GM12878 (cell line): ENCODE results near the gene TXNIP.

ENCODE experiments used
- DPF2 ChIP-seq: fragments of 450-650 bp; IDR thresholded peaks from 2 replicates; pipeline ENCODE4 v1.6.1; 2017; ENCODE audit warnings: mild to moderate bottlenecking
- NFIC ChIP-seq: IDR thresholded peaks from 2 replicates; pipeline ENCODE4 v1.6.1; 2012; ENCODE audit warnings: low read depth, mild to moderate bottlenecking, inconsistent platforms, low read length, moderate library complexity
- SMC3 ChIP-seq: IDR thresholded peaks from 2 replicates; pipeline ENCODE4 v1.6.1; 2011; ENCODE audit warnings: low read length, improper control_type of control experiment, borderline replicate concordance
- TF ChIP-seq, protein P1 (sequence below), 3 experiments: IDR thresholded peaks in 2 of 3; conservative IDR thresholded peaks in 1 of 3; 2 replicates each; pipeline ENCODE4 v1.5.1; 2011; ENCODE audit warnings: low read depth in 3 of 3, low read length in 3 of 3, mild to moderate bottlenecking in 3 of 3, control low read depth in 2 of 3, moderate library complexity in 2 of 3, inconsistent platforms in 1 of 3, mixed read lengths in 1 of 3; ENCODE audit not compliant: control insufficient read depth in 2 of 3, insufficient read depth in 1 of 3; ENCODE audit errors: extremely low read depth in 1 of 3

DNA sequence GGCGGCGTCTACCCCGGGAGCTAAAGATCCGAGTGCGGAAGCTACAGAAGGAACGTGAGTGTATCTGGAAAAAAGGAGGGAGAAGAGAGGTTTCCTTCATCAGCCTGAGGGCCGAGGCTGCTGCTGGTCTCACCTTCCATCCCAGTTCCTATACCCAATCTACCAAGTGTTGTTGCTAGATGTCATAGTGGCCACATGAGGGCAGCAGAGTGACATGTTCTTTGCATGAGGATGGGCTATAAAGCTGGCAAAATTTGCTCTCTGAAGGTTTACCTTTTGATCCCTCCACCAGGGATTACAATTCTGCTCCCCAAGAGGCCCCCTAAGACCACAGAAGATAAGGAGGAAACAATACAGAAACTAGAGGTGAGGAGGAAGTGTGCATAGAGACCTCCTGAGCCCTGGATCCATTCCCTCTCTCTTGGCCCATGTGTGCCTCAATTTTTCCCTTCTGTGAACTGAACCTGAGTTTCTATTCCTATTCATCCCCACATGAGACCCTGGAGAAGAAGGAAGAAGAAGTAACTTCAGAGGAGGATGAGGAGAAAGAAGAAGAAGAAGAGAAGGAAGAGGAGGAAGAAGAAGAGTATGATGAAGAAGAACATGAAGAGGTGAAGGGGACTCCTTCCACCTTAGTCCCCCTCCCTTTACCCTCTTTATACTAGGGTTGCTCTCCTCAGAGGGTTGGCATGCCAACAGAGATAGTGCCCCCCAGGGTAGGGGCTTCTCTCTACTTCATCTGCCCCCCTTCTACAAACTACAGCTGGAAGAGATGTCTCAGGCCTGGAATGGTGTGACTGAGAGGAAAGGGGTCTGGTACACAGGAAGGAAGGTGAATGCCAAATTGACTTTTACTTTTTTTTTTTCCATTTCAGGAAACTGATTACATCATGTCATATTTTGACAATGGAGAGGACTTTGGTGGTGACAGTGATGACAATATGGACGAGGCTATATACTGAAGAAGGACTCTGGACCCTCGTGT lies 18.6 kb downstream of the TXNIP start:
- TF ChIP-seq SMC3 = peak; percentile 91
- no peak for TF ChIP-seq DPF2
- no peak for TF ChIP-seq NFIC
- TF ChIP-seq, protein P1, sequence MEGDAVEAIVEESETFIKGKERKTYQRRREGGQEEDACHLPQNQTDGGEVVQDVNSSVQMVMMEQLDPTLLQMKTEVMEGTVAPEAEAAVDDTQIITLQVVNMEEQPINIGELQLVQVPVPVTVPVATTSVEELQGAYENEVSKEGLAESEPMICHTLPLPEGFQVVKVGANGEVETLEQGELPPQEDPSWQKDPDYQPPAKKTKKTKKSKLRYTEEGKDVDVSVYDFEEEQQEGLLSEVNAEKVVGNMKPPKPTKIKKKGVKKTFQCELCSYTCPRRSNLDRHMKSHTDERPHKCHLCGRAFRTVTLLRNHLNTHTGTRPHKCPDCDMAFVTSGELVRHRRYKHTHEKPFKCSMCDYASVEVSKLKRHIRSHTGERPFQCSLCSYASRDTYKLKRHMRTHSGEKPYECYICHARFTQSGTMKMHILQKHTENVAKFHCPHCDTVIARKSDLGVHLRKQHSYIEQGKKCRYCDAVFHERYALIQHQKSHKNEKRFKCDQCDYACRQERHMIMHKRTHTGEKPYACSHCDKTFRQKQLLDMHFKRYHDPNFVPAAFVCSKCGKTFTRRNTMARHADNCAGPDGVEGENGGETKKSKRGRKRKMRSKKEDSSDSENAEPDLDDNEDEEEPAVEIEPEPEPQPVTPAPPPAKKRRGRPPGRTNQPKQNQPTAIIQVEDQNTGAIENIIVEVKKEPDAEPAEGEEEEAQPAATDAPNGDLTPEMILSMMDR (IDR thresholded peaks at IDR 0.05 in 2 of 3, conservative IDR thresholded peaks at IDR 0.05 in 1 of 3; ENCODE audit: control insufficient read depth in 2 of 3, extremely low read depth in 1 of 3, insufficient read depth in 1 of 3, low read depth in 3 of 3, low read length in 3 of 3) = peak; percentile 74 to 92 (median 86)
